Body of pancreas (tissue), 4 donors: Measurements from ENCODE around the gene AMPD3. TPM values are rescaled to one million over a fixed set of nuclear protein-coding genes. Genes with fewer than 3 reads are reported as not detected.

Experiments
- ATAC-seq: fragments of 150-250 bp; one replicate; pipeline ENCODE4 v1.9.1; 2016
- DNase-seq, 4 donors: peaks; one replicate each; pipeline ENCODE4 v3.0.0-alpha.2; 2019
- H3K27ac ChIP-seq, 4 donors: fragments of 200-600 bp; sonication (generic); 1 replicate in 3 of 4; 2 replicates in 1 of 4; pipeline versions ENCODE4 v1.5.1 to v1.6.1; 2016 to 2019; ENCODE audit warnings: mild to moderate bottlenecking in 1 of 4, mixed read lengths in 1 of 4, moderate library complexity in 1 of 4
- H3K27me3 ChIP-seq, 2 donors: fragments of 200-600 bp; sonication (generic); one replicate each; pipeline ENCODE4 v1.6.0; 2016; ENCODE audit warnings: mild to moderate bottlenecking in 1 of 2
- H3K36me3 ChIP-seq, 2 donors: fragments of 200-600 bp; sonication (generic); replicated peaks in 1 of 2; 2 replicates each; pipeline ENCODE4 v1.5.1; 2016; ENCODE audit warnings: low read depth in 2 of 2; ENCODE audit not compliant: insufficient read depth in 1 of 2
- H3K4me1 ChIP-seq: fragments of 200-600 bp; sonication (generic); one replicate; pipeline ENCODE4 v1.6.0; 2016
- H3K4me3 ChIP-seq, 2 donors: fragments of 200-600 bp; sonication (generic); 1 replicate in 1 of 2; 2 replicates in 1 of 2; pipeline ENCODE4 v1.5.1; 2016 to 2019
- H3K9me3 ChIP-seq, 3 donors: fragments of 200-600 bp; sonication (generic); 1 replicate in 2 of 3; 2 replicates in 1 of 3; pipeline ENCODE4 v1.5.1; 2016
- CTCF ChIP-seq, 7 experiments: fragments of 450-650 bp in 4 of 7; fragments of 200-600 bp in 3 of 7; sonication (generic) in 3 of 7; IDR thresholded peaks; one replicate each; pipeline ENCODE4 v1.5.1; 2016 to 2019; ENCODE audit warnings: antibody characterized with exemption in 7 of 7
- POLR2A ChIP-seq, 3 donors: fragments of 450-650 bp; IDR thresholded peaks; one replicate each; pipeline ENCODE4 v1.6.1; 2016; ENCODE audit warnings: antibody characterized with exemption in 3 of 3, mild to moderate bottlenecking in 2 of 3
- WGBS, 2 donors: methylation state at CpG; one replicate each; pipeline ENCODE4 v1.1.5; 2017; 5-methylcytosine and 5-hydroxymethylcytosine counted together
- intact Hi-C: fragments of 100-400 bp; cut with DNase I; formaldehyde crosslinking; loops from one replicate; pipeline ENCODE4 v1.15.1; 2023
- total RNA-seq, 2 donors: library from RNA; depleted of rRNA; stranded (reverse); fragments of >200 nt; gene quantifications; one replicate each; pipeline ENCODE4 v1.1.0, GENCODE V29; 2016

AMPD3 gene
- total RNA-seq, 2 donors from 2014 or later = 3.6 to 9.9 TPM

DNA sequence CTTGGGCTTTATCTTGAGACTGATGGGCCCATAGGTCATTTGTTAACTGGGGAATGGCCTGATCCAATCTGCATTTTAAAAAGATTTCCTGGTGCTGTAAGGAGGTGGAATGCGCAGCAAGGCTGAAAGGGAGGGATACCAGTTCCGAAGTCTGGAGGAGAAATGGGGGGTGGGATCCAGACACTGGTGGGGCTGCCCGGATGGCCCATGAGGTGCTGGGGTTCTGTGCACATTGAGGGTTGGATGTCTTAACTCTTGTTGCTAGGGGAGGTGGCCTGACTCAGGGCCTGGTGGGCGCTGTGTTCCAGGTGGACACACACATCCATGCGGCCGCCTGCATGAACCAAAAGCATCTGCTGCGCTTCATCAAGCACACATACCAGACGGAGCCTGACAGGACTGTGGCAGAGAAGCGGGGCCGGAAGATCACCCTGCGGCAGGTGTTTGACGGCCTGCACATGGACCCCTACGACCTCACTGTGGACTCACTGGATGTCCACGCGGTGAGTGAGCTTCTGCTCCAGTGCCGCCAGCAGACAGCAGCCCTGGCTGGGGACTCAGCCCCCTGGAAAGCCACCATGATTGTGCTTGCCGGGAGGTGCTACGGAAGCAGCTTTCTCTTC is 38.1 kb downstream of the AMPD3 start:
- Histone ChIP-seq H3K9me3 (no peaks in the 10 kb centered on the region), H3K36me3 (no peaks in the 10 kb centered on the region), H3K27me3 (no peaks in the 10 kb centered on the region), H3K4me3 (no peak overlapping the region), H3K4me1 (no peaks in the 10 kb centered on the region), H3K27ac (no peak overlapping the region)
- no peak for ATAC-seq
- DNase-seq = no peak
- intact Hi-C loops = no loop called here
- TF ChIP-seq CTCF (IDR thresholded peaks at IDR 0.05) = no peak
- TF ChIP-seq POLR2A (IDR thresholded peaks at IDR 0.05) = no peak
- 94 to 95% methylated on average over 5 to 18 of the region's 18 CpGs for WGBS, 2 donors

DNA sequence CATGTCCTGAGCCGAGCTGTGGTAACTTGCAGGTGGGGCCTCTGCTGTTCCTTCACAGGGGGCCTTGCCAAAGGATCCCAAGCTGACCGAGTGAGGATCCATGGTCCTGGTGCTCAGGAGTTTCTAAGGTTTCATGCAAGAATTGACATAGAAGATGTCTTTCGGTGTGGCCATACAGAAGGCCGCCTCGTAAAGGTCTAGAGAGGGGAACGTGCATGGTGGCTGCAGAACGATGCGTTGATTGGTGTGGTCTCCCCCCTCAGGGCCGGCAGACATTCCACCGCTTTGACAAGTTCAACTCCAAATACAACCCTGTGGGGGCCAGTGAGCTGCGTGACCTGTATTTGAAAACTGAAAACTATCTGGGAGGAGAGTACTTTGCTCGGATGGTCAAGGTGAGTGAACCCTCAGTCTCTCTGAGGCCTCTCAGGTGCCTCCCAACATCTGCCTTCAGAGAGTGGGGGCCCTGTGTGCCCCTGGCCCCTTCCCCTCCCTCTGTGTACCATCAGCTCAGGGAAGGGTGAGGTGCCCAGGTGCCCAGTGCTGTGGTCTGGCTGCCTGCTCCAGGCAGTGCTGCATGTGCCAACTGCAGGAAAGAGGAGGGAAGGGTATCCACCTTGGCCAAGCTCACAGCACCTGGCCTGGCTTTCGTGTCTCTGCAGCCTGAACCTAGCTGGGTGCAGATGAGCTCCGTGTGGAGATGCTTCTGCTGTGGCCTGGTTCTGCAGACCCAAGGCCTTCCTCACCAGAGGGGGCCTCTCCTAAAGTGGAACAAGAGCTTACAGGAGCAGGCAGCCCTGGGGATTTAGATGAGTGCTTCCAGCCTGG is 39.8 kb downstream of the AMPD3 start:
- intact Hi-C loops = no loop called here
- ATAC-seq = no peak
- no peak for TF ChIP-seq CTCF (IDR thresholded peaks at IDR 0.05)
- no peak for TF ChIP-seq POLR2A (IDR thresholded peaks at IDR 0.05)
- Histone ChIP-seq H3K9me3 (no peaks in the 10 kb centered on the region), H3K36me3 (no peaks in the 10 kb centered on the region), H3K27ac (no peak overlapping the region), H3K4me1 (no peaks in the 10 kb centered on the region), H3K4me3 (no peak overlapping the region), H3K27me3 (no peaks in the 10 kb centered on the region)
- 86 to 89% methylated on average over 12 to 14 of the region's 14 CpGs for WGBS, 2 donors
- no peak for DNase-seq

- DNase-seq (no peak), ATAC-seq (no peak)
- intact Hi-C loops = no loop called here
- WGBS, 2 donors = 90% methylated on average over 8 of the region's 8 CpGs
- no peak overlapping the region for H3K27ac ChIP-seq
- H3K36me3 ChIP-seq = peaks cover 0 to 4% of the 10 kb centered on the region in 2 donors
- H3K27me3 ChIP-seq = no peaks in the 10 kb centered on the region
- no peaks in the 10 kb centered on the region for H3K9me3 ChIP-seq
- no peak overlapping the region for H3K4me3 ChIP-seq
- TF ChIP-seq POLR2A (IDR thresholded peaks at IDR 0.05) = no peak
- no peak for TF ChIP-seq CTCF (IDR thresholded peaks at IDR 0.05)
- H3K4me1 ChIP-seq = no peaks in the 10 kb centered on the region
Observed at GRCh38 chr11:10495464-10495786, 40.4 kb downstream of the AMPD3 start.

DNA sequence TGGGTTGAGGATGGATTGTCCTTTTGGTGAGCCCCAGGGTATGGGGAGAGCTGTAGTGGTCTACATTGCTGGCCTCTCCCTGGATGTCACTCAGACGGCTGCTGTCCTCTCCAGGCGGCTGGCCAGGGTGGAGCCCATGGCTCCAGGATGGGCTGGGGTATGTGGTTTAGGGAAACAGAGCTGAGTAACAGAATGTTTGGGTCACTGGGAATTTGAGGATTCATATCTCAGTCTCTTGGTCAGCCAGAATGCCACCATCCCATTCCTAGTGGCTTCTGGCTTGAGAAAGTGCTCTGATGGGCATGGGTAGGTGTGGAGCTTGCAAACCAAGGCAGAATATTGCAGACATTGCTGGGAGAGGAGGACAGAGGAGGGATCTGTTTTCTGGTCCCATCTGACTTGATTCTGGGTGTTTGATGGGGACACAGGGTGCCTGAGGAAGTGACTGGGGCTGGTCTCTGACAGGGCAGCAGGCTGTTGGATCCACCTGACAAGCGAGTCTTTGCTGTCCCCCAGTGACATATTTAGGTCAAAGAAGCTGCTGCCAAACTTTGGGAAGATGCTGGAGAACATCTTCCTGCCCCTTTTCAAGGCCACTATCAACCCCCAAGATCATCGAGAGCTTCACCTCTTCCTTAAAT is 41.4 kb downstream of the AMPD3 start:
- H3K9me3 ChIP-seq = no peaks in the 10 kb centered on the region
- peaks cover 0 to 6% of the 10 kb centered on the region in 2 donors for H3K36me3 ChIP-seq
- H3K4me1 ChIP-seq = no peaks in the 10 kb centered on the region
- 80 to 88% methylated on average over 4 of the region's 4 CpGs for WGBS, 2 donors
- ATAC-seq (no peak), DNase-seq (no peak)
- TF ChIP-seq POLR2A (IDR thresholded peaks at IDR 0.05) = no peak
- TF ChIP-seq CTCF (IDR thresholded peaks at IDR 0.05) = no peak
- no peak overlapping the region for H3K4me3 ChIP-seq
- intact Hi-C loops = no loop called here
- H3K27ac ChIP-seq = no peak overlapping the region
- H3K27me3 ChIP-seq = no peaks in the 10 kb centered on the region
